OCI-LY3 (cell line): ENCODE data around the gene WDHD1.
"Not testable (repeated sequence)": the region's sequence is repeated elsewhere in the genome, so short reads cannot be mapped to it uniquely, and the experiment has no call there.

ENCODE experiments used
- EZH2phosphoT487 ChIP-seq: fragments of 200-600 bp; shearing (Covaris generic); IDR thresholded peaks from 2 replicates; pipeline ENCODE4 v1.6.1; 2018; ENCODE audit warnings: antibody characterized with exemption, mixed run types, low read depth
- TF ChIP-seq, protein P1 (sequence below): fragments of 200-600, 300-600 bp; sonication (generic); IDR thresholded peaks from 2 replicates; pipeline ENCODE4 v1.5.1; 2014; ENCODE audit warnings: antibody characterized with exemption, low read length, low read depth

DNA sequence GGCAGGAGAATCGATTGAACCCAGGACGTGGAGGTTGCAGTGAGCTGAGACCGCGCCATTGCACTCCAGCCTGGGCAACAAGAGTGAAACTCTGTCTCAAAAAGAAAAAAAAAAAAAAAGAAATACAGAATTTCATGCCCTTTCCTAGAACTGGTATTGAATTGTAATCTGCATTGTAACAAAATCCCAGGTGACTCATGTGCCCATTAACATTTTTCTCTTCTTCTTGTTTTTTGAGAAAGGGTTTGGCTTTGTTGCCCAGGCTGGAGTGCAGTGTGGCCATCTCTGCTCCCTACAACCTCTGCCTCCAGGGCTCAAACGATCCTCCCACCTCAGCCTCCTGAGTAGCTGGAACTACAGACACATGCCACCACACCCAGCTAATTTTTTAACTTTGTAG is 100.3 kb downstream of the WDHD1 start:
- TF ChIP-seq, protein P1, sequence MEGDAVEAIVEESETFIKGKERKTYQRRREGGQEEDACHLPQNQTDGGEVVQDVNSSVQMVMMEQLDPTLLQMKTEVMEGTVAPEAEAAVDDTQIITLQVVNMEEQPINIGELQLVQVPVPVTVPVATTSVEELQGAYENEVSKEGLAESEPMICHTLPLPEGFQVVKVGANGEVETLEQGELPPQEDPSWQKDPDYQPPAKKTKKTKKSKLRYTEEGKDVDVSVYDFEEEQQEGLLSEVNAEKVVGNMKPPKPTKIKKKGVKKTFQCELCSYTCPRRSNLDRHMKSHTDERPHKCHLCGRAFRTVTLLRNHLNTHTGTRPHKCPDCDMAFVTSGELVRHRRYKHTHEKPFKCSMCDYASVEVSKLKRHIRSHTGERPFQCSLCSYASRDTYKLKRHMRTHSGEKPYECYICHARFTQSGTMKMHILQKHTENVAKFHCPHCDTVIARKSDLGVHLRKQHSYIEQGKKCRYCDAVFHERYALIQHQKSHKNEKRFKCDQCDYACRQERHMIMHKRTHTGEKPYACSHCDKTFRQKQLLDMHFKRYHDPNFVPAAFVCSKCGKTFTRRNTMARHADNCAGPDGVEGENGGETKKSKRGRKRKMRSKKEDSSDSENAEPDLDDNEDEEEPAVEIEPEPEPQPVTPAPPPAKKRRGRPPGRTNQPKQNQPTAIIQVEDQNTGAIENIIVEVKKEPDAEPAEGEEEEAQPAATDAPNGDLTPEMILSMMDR, result not testable (repeated sequence)
- TF ChIP-seq EZH2phosphoT487, result not testable (repeated sequence)
